ENCODE measurements around the gene NUB1.

The NUB1 gene

DNA sequence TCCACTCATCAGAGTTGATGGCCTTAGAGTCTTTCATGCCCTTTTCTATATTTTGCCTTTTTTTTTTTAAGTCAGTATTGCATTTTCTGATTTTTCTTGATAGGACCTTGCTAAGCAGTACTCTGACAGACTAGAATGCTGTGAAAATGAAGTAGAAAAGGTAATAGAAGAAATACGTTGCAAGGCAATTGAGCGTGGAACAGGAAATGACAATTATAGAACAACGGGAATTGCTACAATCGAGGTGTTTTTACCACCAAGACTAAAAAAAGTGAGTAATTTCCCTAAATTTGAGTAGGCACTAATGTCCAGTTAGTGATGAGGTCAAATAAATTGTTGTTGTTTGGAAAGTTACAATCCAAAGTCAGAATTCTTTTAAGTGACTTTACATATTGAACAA is 7.4 kb downstream of the NUB1 start:
- DNase-seq: no peak

DNA sequence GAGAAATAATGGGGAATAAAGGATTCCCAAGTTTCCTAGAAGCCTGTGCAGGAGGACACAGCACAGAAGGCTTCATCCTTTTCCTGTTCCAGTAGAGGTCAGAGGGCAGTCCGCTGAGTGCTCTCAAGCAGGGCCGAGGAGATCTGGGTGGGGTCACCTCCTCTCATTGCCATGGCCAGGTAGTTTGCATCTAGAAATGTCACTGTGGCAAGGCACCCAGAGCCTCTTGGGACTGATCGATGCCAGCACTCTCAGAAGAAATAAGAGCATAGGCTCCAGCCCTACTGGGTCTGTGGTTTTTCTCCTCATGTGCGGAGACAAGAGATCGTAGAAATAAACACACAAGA is 7.9 kb downstream of the NUB1 start:
- DNase-seq: no peak

- peak; percentile 70 for DNase-seq
Observed at GRCh38 chr7:151351027-151351426, 9.4 kb downstream of the NUB1 start.

GRCh38 chr7:151351967-151352366 is 10.4 kb downstream of the NUB1 start:
- DNase-seq: peak; percentile 66

- DNase-seq: no peak
Observed at GRCh38 chr7:151352512-151352911, 10.9 kb downstream of the NUB1 start.

- no peak for DNase-seq
Observed at GRCh38 chr7:151361193-151361959, 19.8 kb downstream of the NUB1 start.

DNA sequence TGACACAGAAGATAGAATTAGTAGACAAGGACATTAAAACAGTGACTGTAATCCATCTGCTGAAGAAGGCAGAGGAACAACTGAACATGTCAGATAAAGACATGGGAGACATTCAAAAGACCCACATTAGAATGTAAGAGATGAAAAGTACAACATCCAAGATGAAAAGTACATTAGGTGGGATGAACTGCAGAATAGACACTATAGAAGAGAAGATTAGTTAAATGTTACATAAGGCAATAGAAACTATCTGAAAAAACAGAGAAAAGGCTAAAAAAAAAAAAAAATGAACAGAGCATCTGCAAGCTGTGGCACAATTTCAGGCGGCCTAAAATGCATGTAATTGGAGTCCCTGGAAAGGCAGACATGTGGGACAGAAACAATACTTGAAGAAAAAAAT is 21.6 kb downstream of the NUB1 start:
- no peak for DNase-seq

- DNase-seq: no peak
Observed at GRCh38 chr7:151366166-151366879, 24.7 kb downstream of the NUB1 start.

DNA sequence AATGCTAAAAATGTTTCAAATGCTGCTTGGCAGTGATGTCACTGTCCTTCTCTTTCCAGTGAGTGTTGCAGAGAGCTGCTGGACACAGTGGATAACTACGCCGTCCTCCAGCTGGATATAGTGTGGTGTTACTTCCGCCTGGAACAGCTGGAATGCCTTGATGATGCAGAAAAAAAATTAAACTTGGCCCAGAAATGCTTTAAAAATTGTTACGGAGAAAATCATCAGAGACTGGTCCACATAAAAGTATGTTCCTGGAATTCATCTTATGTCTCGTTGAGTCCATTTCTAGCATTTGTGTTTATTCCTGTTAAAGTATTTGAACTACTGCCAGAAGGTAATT is 25.2 kb downstream of the NUB1 start:
- DNase-seq: no peak

- no peak for DNase-seq
Observed at GRCh38 chr7:151367284-151367683, 25.7 kb downstream of the NUB1 start.

- peak; percentile 82 for DNase-seq
Observed at GRCh38 chr7:151368136-151368571, 26.5 kb downstream of the NUB1 start.

DNA sequence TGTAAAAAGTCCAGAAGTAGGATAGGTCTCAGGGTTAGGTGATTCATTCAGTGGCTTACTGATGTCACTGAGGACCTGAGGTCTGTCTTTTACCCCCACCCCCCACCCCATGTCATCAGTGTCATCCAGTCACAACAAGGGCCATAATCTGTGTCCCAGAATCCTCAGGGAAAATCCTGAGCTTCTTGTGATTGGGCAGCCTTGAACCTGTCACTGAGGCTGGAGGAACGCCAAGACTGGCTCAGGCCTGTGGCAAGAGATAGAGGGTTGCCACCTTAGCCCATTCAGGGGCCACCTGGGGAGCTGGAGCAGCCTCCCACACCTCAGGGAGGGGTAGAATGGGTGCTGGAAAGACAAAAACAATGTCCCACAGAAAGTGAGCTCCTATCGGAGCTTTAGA is 29.7 kb downstream of the NUB1 start:
- DNase-seq: no peak

GRCh38 chr7:151372612-151373265 is 31.1 kb downstream of the NUB1 start:
- DNase-seq: no peak

DNA sequence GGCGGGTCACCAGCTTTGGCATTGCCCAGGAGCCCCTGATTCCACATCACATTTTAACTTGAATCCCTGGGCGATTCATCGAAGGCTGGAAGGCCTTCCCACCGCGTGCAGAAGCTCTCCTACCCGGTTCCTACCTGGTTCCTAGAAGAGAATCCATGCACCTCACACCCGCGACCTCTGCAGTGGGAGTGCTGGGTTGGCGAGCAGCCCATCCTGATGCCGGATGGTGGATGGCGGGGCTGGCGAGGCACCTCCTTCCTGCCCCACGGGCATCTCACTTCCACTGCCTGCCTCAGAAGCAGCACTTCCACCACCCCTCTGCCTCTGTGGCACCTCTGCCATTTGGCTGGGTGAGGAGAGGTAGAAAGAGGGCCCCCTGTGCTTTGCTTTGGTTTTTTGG is 32.0 kb downstream of the NUB1 start:
- DNase-seq: no peak

DNA sequence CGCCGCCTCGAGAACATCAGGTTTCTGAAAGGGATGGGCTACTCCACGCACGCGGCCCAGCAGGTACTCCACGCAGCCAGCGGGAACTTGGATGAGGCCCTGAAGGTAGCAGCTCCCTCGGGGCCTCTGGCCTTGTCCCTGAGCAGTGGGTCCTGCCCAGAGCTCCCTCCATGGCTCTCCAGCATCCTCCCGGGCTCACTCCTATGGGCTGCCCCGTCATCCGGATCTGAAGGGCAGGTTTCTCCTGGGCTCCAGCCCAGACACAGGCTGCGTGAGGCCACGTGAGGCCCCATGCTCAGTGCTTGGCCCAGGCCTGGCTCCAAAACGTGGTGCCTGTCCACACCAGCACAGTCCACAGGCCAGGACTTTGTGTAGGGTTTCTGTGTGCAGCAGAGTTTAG is 32.5 kb downstream of the NUB1 start:
- DNase-seq: no peak

- no peak for DNase-seq
Observed at GRCh38 chr7:151374726-151375125, 33.1 kb downstream of the NUB1 start.

GRCh38 chr7:151375530-151376217 is 34.1 kb downstream of the NUB1 start:
- no peak for DNase-seq

GRCh38 chr7:151376218-151376902 is 34.7 kb downstream of the NUB1 start:
- DNase-seq: no peak

DNA sequence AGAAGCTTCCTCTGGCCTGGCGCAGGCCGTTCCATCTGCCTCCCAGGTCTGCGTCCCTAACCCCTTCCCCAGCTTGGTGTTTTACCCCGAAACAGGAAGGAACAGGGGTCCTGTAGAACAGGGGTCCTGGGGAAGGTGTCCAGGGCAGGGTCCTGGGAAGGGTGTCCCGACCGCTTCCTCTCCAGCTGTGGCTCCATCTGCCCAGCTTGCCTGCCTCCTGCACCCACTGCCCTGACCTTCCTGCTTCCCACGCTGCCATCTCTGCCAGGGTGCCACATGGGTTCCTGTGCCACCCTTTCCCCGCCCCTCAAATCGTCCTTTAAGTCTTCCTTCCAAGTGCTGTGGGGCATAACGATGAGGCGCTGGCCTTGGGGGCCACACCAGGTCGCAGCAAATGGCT is 35.8 kb downstream of the NUB1 start:
- DNase-seq: no peak

GRCh38 chr7:151378011-151378410 is 36.4 kb downstream of the NUB1 start:
- no peak for DNase-seq

GRCh38 chr7:151378496-151379192 is 37.0 kb downstream of the NUB1 start:
- no peak for DNase-seq

- DNase-seq: no peak
Observed at GRCh38 chr7:151379193-151379520, 37.5 kb downstream of the NUB1 start.

Data from stimulated activated CD4-positive, alpha-beta T cell treated with anti-CD3 and anti-CD28 coated beads, Interleukin-15, amount 100 ng/mL, for 24 hours (primary cell).